GM19023 (cell line): Measurements from ENCODE around the gene GABPA.
"Not testable (repeated sequence)": the region's sequence is repeated elsewhere in the genome, so short reads cannot be mapped to it uniquely, and the experiment has no call there.

Experiments used
- ATAC-seq: cut with Tn5 transposase; IDR thresholded peaks from one replicate; pipeline ENCODE4 v1.9.1; 2021; ENCODE audit warnings: mild to moderate bottlenecking, moderate library complexity; ENCODE audit not compliant: unreplicated experiment

Gene GABPA

GRCh38 chr21:25737421-25737820 lies 2.6 kb downstream of the GABPA start:
- ATAC-seq = no peak

DNA sequence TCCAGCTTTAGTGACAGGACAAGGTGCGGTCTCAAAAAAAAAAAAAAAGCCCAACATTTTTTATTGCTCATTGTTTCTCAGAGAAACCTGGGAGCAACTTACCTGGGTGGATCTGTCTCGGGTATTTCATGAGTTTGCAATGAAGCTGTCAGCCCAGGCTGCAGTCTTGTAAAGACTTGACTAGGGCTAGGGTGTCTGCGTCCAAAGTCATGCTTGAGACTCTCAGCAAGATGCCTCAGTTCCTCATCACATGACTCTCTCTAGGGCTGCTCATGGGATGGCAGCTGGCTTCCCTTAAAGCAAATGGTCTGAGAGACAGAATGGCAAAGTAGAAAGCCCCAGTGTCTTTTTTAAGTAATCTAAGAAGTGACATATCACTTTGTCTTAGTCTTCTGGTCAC lies 8.1 kb downstream of the GABPA start:
- no peak for ATAC-seq

DNA sequence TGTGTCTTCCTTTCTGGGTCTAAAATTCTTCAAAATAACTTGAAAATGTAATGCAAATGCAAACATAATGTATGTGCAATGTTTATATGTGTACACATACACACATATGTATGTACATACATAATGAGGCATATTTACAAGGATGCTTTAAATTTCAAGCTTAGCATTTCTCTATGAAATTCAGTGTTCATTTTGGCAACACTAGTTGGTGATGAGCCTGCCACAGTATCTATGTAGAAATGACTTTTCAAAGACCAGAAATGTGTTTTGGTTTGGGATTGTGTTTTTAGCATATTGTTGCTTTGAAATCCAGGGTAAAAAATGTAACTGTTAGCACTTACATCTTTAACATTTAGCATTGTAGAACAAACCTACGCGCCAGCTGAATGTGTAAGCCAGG lies 10.1 kb downstream of the GABPA start:
- no peak for ATAC-seq

- ATAC-seq = no peak
These were observed 15.3 kb downstream of the GABPA start for GRCh38 chr21:25750085-25750484.

DNA sequence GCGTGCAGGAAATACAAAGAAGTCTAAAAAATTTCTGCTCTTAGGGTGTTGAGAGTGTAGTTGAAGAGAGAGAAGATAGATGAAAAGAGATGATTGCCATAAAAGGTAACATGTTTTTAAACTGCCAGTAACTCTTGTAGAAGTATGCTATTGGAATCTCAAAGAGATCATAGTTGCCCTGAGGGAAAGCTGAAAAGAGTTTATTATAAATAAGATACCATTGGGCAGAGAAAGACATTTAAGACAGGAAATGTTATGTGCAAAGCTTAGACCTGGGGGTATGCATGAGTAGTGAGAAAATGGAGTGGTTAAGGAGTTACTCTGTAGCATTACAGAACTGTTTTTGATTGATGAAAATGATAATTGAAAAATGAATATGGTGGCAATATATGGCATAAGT lies 17.6 kb downstream of the GABPA start:
- no peak for ATAC-seq

GRCh38 chr21:25756190-25756932 lies 21.6 kb downstream of the GABPA start:
- ATAC-seq = no peak

GRCh38 chr21:25757531-25757930 lies 22.8 kb downstream of the GABPA start:
- ATAC-seq = no peak

DNA sequence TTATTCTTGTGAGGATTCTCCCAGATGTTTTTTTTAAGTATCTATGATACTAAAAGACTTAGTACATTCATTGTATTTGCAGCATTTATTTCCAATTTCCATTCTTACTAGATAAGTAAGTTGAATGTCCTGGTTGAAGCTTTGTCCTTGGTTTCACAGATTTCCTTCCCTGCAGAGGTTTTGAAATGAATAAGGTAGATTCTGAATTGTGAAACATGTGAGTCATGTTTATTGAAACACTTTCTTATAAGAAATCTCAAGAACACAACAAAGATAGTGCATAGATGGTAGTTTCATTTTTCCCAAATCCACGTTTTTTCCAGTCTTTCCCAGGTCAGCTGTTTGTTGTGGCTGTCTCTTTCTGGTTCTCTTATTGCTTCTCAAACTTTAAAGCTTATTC lies 24.8 kb downstream of the GABPA start:
- ATAC-seq = no peak

DNA sequence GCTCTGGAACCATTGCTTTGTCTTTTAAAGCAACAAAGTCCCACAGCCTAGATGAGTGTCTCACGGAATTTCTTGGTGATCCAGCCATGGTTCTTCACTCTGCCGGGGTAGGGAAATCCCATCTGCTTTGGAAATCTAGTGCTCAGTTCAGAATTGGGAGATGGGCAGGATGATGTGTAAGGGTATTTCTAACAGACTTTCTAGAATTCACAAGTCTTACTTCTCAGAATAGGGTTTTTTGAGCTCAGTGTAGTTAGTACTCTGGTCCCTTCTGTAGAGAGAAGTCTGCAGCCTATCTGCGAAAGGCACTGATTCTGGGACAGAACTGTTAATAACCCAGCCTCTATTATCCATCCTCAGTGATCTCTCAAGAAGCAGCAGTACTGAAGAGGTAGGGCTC lies 25.3 kb downstream of the GABPA start:
- ATAC-seq = no peak

GRCh38 chr21:25760677-25761076 lies 25.9 kb downstream of the GABPA start:
- no peak for ATAC-seq

DNA sequence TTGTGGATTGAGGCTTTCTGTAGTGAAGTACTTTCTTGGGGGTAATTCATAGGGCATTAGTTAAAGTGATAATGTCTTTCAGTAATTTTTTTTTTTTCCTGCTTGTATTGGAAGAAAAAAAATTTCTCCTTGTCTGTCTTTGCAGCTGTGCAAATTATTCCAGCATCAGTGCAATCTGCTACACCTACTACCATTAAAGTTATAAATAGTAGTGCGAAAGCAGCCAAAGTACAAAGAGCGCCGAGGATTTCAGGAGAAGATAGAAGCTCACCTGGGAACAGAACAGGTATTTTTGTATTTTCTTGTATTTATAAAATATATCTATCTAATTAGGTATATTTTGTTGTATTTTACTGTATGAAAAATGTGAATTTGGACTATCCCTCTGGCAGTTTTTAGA lies 29.3 kb downstream of the GABPA start:
- ATAC-seq = no peak

DNA sequence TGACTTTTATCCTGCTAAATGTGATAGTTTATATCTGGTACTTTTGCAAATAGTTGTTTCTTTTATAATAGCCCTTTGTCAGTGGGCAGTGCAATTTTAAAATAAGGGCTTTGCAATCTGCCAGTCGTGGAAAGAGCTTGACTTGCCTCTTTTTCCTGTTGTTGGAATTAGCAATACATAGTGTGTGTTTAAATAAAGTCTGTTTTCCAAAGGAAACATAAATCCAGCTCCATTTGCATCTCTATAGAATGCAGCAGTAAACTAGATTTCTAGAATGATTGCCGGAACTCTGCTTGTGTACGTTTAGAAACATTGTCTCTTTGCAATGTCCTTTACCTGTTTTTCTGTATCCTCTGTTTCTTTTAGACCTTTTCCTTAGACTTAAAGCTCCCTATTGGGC lies 33.1 kb downstream of the GABPA start:
- ATAC-seq = no peak

DNA sequence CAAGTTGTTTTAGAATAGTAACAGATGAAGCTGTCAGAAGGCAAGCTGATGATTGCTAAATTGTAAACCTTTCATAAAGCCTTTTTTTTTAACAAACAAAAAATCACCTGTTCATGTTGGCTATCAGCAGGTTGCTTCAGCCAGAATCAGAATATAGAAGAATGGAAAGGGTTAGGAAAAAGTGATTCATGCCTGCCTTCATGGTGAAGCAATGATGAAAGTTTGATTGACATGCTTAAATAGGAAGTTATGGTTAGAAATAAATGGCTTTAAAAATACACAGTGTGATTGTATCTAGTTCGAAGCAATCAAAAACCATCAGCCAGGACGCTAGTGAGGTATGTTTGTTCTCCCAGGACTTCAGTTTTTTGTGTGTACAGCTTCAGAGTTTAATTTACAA lies 37.9 kb downstream of the GABPA start:
- ATAC-seq = no peak

DNA sequence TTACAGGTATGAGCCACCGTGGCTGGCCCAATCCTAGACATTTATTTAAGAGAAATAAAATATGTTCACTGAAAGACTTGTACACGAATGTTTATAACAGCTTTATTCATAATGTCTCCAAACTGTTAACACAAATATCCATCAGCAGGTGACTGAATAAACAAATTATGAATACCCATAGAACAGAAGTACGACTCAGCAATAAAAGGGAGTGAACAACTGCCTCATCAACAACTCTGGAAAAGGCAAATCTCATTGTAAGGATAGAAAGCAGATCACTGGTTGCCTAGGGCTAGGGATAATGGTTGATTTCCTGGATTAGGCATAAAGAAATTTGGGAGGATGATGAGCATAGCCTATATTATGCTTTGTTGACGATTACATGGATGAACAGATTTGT lies 41.7 kb downstream of the GABPA start:
- no peak for ATAC-seq

DNA sequence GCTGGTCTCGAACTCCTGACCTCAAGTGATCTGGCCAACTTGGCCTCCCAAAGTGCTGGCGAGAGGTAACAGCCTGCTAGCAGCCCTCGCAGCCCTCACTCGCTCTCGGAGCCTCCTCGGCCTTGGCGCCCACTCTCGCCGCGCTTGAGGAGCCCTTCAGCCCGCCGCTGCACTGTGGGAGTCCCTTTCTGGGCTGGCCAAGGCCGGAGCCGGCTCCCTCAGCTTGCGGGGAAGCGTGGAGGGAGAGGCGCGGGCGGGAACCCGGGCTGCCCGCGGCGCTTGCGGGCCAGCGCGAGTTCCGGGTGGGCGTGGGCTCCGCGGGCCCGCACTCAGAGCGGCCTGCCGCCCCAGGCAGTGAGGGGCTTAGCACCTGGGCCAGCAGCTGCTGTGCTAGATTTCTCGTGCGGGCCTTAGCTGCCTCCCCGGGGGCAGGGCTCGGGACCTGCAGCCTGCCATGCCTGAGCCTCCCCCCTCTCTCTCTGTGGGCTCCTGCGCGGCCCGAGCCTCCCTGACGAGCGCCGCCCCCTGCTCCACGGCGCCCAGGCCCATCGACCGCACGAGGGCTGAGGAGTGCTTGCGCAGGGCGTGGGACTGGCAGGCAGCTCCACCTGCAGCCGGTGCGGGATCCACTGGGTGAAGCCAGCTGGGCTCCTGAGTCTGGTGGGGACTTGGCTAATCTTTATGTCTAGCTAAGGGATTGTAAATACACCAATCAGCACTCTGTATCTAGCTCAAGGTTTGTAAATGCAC lies 43.5 kb downstream of the GABPA start:
- ATAC-seq = not testable (repeated sequence)

- no peak for ATAC-seq
These were observed 53.9 kb downstream of the GABPA start for GRCh38 chr21:25788677-25789076.

DNA sequence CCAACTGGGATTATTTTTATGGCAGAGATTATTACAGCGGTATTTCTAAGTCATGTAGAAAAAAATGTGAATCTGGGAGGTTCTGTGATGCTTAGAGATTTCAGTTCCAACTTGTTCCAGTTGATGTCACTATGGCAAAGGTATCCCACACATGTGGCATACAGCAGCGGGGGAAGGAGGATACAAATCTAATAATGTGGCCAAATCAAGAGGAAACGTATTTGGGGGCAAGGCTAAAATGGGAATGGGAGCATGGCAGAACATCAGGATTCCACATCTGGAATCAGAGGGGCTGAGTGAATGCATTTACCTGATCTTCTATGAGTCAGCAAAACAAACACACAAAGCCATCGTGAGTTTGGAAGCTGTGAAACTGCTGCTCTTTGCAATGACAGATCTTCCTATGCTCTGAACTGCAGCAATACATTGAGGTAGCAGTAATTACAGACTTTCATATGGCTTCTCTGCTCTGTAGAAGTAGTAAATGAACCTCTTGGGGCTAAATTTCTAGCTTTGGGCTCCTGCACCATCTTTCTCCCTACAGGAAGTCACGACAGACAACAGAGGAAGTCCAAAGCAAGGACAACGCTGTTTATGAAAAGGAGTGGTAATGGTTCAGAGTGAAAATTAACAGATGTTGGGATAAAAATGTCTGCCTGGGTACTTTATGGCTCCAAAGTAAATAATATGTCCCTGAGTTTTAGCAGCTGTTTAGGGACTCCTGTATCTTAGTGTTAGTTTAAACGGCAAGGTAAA lies 55.5 kb downstream of the GABPA start:
- ATAC-seq = peak; percentile 55

- ATAC-seq = peak; percentile 16
These were observed 56.1 kb downstream of the GABPA start for GRCh38 chr21:25790878-25791204.

DNA sequence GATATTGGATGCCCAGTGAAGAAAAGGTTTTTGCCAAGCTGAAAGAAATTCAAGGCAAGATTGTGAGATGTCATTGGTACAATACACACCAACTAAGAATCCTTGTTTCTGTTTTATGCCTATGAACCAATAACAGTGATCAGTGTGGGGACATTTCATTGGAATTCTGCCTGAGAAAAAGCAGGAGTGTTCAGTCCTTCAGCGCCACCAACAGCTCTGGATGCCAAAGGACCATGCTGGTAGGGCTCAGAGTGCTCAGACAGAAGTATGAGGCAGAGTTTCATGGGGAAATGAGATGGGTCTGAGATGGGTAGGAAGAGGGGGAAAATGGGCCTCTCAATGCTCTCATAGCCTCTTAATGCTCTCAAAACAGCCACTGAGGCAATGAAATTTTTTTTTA lies 56.5 kb downstream of the GABPA start:
- no peak for ATAC-seq

GRCh38 chr21:25801217-25802014 lies 66.6 kb downstream of the GABPA start:
- ATAC-seq = peak; percentile 100

DNA sequence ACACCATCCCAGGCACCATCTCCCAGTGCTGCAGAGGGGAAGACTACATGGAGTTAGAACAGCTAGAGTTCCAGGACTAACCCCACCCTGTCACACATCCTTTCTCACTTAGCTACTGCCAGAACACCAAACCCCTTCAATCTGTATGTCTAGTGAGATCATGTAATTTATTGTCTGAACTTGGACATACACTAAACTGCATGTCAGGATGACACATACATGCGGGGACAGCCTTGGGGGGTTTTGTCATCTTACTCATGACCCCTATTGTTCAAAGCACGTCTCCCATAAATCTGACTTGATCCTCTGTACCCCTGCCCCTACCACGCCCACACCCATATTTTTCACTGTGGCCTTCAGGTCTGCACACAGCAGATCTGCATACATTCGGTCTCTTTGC lies 71.3 kb downstream of the GABPA start:
- no peak for ATAC-seq
